Hepatic stellate cell (primary cell): ENCODE data around the gene SPAG17.
"Not testable (repeated sequence)": the region's sequence is repeated elsewhere in the genome, so short reads cannot be mapped to it uniquely, and the experiment has no call there.

Source experiments
- DNase-seq: peaks from one replicate; pipeline ENCODE4 v3.0.0; 2011; ENCODE audit warnings: low spot score

Gene SPAG17

GRCh38 chr1:117976381-117976780 lies 208.6 kb downstream of the SPAG17 start:
- no peak for DNase-seq

DNA sequence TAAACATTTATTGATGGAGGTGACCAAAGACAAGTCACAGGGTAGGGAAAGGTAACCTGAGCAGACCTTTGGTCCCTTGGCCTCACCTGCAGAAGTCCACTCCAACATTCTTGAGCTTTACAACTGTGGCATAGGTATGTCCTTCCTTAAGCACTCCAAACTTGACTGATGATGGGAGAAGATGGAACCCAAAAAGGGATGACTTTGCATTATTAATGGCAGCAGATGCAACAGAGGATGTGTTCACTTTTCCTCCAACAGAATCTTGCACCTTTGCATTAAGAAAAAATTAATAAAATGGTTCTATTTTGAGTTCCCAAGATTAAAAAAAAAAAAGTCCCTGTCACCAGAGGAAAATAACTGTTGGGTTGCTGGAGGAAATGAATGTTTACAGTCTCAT lies 213.3 kb downstream of the SPAG17 start:
- DNase-seq: no peak

DNA sequence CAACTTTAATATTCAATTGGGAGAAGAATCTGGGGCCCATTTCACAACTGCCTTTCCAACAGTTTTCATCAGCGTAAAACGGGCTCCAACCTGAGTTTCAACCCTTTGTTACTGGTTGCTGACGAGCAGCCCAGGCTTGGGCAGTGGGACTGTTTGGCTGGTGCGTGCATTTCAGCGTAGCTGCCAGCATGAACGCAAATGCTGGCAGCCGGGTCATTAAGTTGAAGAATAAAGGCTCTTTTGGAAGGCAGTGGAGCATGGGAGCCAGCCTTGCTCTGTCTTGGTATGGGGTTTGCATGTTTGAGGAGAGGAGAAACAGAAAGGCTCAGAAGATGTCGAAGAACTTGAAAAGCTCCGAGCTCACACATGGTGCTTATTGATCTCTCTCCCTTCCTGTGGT lies 214.8 kb downstream of the SPAG17 start:
- DNase-seq: no peak

- DNase-seq: no peak
Observed at GRCh38 chr1:117967881-117968280, 217.1 kb downstream of the SPAG17 start.

DNA sequence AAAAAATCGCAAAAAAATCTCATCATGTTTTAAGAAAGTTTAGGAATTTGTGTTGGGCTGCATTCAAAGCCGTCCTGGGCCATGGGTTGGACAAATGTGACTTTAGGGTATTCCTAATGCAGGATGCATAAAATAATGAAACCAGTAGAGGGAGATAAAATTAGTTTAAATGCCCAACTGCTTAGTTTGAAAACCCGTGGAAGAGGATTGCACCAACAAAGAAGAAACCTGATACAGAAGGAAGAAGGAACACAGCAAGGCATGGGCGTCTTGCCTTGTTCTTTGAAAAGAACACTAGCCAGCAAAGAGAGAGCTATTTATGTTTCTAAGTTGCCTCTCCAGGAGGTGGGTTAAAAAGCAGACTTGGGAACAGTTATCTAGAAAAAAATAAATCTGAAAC lies 217.6 kb downstream of the SPAG17 start:
- DNase-seq: peak; percentile 3

DNA sequence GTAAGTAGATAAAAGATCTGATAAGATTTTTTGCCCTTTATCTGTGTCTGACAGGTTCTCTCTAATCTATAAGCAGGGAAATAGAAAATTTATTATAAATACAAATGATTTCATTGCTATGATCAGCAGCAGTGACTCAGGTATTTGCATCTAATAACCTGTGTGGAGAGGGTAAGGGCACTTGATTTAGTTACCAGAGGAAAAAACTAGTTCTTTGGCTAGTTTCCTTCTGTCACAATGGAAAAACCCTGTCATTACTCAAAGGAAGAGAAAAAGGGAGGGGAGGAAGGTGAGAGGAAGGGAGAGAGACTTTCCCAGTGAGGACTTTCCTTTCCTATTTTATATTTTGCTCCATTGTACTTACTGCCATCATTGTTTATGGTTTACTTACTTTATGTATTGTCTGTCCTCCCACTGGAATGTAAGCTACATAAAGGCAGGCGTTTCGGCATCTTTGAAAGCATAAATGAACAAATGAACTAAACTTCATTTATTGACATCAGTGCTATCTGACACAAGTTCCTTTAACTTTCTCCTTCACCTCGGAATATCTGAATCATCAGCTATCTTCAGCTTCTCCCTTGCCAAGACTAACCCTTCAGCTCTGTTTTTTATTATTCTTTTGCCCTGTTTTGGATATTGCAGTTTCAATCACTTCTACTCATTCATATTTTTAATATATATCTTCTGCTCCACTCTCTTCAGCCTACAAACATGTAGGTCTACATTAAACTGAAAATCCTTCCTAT lies 220.6 kb downstream of the SPAG17 start:
- no peak for DNase-seq

DNA sequence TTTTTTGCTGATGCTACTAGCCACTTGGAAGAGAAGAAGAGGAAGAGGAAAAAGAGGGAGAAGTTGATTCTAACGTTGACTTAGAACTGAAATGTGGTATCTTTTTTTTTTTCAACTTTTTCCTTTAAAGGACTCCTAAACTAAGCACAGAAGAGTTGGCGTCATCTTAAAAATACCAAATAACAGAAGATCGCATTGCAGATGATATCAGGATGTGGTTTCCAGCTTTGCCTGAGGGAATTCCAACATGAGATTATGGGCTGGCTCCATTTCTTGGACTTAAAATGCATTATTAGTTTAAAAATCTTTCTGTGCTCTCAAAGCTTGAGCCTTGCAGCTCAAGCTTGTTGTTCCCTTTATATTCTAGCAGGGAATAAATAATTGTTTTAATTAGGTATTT lies 225.7 kb downstream of the SPAG17 start:
- no peak for DNase-seq

GRCh38 chr1:117952386-117952785 lies 232.6 kb downstream of the SPAG17 start:
- no peak for DNase-seq

DNA sequence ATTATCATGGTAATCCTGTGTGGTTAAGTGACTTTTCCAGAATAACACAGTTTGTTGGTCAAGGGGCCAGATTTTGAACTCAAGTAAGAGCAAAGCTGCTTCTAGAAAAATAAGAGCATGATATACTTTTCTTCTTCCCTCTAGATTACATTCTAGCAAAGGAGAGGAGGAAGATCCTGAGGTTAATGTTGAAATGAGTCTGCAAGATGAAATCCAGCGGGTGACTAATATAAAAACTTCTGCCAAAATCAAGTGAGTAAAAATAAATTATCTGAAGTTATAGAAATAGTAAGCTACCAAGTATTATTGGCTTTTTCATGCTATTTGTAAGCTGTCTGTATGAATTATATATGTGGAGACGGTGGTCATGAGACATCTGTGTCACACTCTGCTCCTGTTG lies 242.7 kb downstream of the SPAG17 start:
- DNase-seq: no peak

GRCh38 chr1:117933769-117934168 lies 251.3 kb downstream of the SPAG17 start:
- no peak for DNase-seq

DNA sequence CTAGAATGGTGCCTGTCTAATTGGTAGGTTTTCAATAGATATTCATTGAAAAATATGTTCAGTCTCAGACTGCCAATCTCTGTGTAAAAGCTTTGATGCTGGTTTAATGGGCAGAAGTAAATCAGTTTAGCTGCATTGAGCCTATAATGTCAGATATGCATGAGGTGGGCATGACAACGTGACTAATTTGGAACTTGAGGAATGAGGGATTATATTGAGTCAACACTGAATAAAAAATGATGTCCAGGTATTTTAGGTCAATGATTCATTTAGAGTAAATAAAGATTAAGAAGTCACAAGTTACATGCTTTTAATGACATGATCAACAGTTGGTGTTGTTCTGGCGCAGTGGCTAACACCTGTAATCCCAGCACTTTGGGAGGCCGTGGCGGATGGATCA lies 252.5 kb downstream of the SPAG17 start:
- no peak for DNase-seq

DNA sequence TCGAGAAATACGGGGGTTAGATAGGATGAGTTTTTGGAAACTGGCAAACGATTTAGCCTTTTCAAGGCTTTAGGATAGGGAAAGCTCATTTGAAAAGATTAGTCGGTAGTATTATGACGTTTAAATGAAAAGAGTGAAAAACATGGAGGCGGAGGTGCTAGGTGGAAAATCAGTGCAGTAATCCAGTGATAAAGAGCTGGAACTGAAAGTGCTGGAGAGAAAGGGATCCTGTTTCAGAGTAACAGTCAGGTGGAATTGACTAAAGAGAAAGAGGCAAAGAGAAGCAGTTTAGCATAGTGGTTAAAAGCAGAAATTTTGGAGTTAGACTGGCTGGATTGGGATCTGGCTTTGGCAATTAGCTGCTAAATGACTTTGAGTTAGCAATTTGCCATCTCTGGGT lies 254.5 kb downstream of the SPAG17 start:
- DNase-seq: no peak

- no peak for DNase-seq
Observed at GRCh38 chr1:117930173-117930447, 254.9 kb downstream of the SPAG17 start.

DNA sequence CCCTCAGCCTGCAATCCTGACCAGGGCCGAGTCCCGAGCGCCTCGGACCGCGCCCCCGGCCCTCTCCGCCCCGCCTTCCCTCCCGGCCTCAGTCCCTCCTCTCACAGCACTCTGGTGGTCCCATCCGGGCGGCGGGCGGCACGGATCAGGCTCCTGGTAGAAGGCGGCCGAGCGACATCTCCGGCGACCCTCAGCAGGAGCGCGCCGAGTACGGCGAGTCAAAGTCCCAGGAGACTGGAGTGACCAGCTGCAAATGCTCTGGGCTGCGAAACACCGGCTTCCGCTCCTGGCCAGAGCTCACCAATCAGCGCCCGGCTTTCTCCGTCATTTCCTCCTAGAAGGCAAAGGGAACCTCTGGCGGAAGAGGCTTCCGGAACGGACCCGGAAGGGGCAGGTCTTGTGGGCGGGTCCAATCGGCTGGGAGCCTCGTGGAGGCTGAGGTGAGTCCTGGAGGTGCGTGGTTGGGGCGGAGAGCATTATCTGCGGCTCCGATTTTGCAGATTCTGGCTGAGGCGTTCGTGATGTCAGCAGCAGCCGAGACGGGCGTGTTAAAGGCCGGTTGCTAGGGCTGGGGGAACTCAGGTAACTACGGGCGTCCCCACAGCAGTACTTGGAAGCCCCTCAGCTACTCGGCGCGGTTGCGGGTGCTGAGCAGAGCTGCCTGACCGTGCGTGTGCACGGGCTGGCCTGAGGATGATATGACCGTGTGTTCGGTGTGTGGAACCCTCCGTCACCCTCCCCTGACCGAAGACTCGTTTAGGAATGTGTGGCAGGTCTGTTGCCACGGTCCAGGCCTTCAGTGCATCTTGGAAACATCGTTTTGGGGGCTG lies 255.5 kb downstream of the SPAG17 start, which contains the start of the genes GDAP2 and WDR3:
Gene GDAP2, minus strand, starts transcription at position 279 of the 830 bp plus-strand sequence. CDS start 9,264 bp downstream, outside the sequence.
Gene WDR3, plus strand, starts transcription at position 397 of the 830 bp plus-strand sequence. CDS start 3,581 bp downstream, outside the sequence.
- peak; percentile 91 for DNase-seq

DNA sequence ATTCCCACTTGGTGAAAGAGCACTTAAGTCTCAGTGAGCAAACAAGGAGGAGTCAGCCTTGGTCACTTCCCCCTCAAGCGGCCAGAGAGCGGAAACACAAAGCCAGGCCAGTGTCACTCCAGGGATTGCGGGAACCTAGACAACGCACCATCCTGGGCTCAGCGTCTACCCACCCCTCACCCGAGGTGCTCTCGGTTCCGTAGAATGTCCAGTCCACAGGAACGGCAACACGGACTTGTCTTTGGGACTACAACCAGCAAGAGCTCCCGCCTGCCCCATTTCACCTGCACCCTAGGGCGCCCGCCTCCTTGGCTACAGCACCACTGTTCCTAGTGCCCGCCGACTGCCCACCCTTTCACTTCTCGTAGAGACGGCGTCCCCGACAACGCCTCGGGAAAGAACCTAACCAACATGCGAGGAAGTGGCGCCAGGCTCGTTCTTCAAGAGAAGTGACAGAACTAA lies 256.1 kb downstream of the SPAG17 start:
- DNase-seq: peak; percentile 41

DNA sequence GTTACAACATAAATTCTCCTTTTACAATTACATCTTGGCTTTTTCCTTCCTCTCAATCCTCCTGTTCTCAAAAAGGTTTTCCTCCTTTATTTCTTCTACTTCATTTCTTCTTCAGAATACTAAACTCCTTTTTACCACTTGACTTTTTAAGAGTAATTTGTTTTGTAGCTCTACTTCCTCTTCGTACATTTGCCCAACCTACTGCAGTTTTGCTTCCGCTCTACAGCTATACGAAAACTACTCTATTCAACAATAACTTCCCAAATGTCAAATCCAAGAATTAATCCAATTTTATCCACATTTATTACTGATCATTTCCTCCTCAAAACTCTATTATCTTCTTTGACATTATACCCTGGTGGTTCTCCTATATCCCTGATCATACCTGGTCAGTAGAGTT lies 259.0 kb downstream of the SPAG17 start:
- DNase-seq: no peak

DNA sequence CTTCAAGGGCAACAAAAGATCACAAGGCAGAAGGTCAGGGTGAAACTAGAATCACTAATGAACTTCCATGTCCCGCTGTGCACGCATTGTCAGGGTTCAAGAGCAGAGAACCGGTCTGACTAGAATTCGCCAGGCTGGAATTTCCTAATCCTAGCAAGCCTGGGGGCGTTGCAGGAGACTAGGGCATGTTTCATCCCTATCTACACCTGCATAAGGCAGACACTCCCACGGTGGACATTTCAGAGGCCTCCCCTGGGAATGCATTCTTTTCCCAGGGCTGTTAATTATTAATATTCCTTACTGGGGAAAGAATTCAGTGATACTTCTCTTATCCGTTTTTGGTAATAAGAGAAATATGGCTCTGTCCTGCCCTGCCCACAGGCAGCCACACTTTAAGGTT lies 262.3 kb downstream of the SPAG17 start:
- not testable (repeated sequence) for DNase-seq

DNA sequence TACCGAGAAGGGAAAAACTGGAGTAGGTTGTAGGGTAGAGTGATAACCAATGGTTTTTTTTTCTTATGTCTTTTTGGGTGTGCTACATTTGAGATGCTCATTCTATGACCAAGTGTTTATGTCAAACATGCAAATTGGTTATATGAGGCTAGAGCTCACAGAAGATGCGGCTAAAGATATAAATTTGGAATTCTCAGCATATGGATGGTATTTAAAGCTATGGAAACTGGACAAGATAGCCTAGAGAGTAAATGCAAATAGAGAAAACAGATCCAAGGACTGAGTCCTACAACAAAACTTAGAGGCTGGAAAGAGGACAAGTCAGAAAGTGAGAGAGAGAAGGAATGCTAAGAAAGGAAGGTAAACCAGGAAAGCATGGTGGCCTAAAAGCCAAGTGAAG lies 263.0 kb downstream of the SPAG17 start:
- no peak for DNase-seq

DNA sequence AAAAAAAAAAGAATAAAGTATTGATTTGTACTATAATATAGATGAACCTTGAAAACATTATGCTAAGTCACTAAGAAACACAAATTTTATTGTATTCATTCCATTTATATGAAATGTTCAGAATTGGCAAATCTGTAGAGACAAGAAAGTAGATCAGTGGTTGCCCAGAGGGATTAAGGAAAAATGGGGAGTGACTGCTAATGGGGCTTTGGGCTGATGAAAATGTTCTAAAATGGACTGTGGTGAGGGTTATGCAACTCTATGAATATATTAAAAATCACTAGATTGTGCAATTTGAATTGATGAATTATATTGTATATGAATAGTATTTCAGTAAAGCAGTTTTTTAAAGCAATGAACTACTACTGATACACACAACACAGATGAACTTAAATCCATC lies 265.7 kb downstream of the SPAG17 start:
- DNase-seq: no peak

GRCh38 chr1:117911051-117911450 lies 274.0 kb downstream of the SPAG17 start:
- no peak for DNase-seq

DNA sequence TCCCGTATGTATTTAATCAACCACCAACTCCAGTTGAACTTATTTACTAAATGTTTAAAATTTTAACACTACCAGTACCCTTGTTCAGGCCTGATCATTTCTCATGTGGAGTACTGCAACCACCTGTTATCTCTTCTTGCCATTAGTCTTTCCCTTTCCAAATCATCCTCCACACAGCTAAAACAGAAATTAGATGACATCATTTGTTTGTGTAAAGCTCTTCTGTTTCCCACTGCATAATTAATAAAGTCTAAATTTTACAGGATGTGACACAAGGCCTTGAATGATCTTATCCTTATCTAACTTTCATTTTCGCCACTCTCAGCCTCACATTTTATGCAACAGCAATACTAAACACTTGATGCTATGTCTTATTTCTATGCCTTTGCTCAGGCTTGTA lies 280.0 kb downstream of the SPAG17 start:
- DNase-seq: no peak

DNA sequence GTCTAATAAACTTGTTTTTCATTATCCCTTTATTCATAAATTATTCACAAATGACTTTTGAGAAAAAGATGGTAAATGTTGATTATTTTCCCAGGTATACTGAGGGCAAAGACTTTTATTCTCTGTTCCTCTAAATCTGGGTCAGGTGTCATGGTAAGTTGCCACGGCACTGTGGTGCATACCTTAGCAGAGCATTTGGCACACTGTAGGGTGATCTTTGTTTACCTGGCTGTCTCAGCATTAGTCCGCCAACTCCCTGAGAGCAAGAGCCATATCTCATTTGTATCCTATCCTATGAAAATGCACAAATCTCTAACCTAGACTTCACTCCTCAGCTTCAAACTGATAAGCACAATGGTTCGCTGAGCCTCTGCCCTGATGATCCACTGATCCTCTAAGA lies 280.5 kb downstream of the SPAG17 start:
- DNase-seq: no peak
